Inferior parietal cortex (tissue), 1 donor: ENCODE data around the gene WIPF3.

Experiments used
- DNase-seq: peaks from one replicate; pipeline ENCODE4 v3.0.0-alpha.2; 2016; ENCODE audit errors: extremely low spot score

WIPF3 gene

DNA sequence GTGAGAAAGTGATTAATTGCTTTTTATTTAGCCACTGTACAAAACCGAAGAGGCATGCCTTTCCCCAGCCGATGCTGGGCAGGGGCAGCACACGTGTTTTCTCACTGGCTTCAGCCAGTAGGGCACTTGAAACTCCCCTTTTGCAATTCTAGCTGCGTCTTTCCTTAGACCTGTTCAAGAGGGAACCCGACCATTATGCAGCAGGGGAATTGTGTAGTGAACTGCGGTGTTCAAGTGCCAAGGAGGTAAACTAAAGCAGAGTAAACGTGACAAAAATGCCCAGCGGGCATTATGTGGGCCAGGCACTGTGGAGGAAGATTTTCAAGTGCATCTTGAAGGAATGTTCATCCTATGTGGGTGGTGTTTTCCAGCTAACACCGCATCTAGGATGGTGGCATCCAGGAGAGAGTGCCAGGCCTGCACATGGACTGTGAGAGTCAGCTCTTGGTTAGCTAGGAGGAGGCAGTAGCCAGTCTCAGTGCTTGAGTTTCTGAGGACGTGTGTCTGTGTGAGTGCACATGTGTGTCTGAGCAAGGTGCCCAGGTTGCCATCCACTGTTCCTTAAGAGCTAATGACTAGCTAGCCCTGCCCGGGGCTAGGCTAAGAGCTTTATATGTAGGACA is 3.3 kb downstream of the WIPF3 start:
- DNase-seq: peak; percentile 55

DNA sequence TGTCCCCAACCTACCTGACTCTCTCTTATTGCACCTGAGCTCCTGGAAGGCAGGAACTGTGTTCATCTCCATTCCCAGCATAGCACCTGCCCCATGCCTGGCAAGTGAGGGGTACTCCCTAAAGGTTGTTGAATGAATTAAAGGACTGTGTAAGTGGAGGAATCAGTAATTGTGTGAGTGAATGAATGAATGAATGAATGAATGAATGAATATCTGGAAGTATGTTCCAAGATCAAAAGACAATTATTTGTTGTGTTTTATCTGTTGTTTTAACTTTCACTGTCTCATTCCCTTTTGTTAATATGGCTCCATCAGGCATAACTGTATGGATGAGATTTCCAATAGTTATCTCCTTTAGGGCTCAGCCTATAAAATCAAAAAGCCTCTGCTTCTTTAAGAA is 4.0 kb downstream of the WIPF3 start:
- DNase-seq: no peak

DNA sequence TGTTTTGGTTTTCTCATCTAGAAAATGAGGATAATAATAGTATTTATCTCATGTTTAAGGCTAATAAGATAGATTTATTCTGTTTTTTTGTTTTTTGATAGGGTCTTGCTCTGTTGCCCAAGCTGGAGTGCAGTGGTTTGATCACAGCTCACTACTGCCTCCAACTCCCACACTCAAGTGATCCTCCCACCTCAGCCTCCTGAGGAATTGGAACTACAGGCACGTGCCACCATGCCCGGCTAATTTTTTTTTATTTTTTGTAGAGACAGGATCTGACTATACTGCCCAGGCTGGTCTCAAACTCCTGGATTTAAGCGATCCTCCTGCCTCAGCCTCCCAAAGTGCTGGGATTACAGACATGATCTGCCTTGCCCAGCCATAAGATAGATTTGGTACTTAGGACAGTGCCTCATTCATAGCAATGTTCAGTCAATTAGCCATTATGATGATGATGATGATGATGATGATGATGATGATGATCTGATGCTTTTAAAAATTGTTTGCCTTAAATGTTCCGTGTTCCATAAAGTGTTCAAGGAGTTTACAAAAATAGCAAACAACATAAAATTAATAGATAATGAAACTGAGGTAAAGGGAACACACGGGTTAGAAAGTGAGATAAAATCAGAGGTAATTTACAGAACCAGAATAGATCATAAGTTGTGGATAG is 4.6 kb downstream of the WIPF3 start:
- no peak for DNase-seq

DNA sequence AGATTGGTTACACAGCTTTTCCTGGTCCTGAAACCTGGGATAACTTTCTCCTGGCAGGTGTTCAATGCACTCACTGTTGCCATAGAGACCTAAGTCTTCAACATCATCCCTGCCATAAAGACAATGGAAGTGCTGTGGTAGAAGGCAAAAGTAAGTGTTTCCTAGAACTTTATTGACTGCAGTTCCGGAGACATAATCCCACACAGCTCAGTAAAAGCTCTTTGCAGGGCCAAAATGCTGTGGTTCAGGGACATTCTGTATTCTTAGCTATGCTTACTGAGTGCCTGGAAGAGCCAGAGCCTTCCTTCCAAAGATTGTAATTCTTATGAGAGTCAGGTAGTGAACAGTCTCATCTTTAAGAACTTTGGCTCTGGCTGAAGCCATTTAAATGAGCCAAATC is 5.3 kb downstream of the WIPF3 start:
- no peak for DNase-seq

DNA sequence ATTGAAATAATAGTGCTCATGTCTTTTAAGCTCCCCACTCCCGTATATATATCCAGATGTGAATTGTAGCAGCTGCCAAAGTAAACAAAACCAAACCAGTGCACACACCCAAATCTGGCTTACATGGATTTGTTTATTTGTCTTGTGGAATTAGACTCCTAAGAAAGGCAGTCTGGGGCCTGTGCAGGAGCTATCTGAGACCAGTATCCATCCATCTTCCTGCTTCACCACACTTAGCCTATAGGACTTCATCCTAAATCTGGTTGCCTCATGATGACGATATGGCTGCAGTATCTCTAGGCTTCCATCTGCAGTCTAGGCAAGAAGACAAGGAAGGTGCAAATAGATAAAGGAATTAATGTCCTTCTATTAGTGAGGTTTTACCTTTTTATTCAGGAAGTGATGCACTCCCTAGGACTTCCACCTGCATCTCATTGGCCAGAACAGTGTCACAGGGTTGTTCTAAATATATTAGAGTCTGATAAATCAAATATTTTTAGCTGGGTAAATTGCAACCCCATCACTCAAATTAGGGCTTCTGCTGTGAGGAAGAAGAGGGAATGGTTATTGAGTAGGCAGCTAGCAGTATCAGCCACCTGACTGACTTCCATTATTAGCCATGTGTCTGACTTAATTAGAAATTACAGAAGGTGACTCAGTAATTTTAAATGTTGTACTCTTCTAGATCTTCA is 6.0 kb downstream of the WIPF3 start:
- DNase-seq: no peak

DNA sequence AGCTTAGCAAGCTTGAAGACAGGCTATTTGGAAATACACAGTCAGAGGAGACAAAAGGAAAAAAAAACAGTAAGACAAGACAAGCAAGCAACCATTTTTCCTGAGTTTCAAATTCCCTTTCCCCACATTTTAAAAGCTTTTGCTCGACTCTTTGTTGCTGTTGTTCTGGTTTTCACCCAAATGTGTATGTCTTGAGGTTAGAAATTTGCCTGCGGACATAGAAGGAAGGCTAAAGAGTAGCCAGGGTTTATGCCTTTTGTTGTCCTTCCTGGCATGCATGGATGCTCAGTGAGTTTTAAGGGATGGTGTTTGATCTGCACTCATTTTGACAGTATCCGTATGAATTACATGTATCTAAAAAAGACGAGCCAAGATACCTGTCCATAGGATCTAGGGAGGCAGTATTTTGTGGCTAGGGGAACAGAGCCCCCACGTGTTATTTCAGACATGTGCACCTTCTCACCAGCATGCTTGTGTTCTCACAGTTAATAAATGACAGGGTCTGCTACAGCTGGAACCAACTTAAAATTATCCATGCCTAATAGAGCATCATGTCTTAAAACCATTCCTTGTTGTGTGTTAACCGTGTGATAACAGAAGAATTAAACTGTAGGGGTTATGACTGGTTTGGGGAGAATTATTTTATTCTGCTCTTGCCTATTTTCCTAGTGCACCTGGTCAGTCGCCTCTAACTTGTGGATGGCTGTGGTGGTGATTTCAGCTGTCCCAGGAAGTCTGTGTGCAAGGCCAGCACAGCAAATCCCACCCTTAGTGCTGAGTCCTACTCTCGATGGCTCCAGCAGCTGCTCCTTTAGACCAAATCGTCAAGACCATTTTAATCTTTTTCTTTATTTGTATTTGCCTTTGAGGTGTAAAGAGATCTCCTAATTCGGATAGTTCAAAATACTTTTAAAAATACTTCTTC is 9.1 kb downstream of the WIPF3 start:
- DNase-seq: no peak

DNA sequence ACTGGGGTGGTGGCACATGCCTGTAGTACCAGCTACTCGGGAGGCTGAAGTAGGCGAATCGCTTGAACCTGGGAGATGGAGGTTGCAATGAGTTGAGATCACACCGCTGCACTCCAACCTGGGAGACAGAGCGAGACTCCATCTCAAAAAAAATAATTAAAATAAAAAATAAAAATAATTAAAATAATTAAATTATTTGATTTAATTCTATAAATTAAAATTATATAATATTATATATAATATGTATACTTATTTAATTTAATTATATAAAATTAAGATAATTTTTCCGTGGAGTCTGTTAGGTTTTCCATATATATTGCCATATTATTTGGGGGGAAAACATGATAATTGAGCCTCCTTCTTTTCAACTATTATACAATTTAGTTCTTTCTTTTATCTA is 12.0 kb downstream of the WIPF3 start:
- no peak for DNase-seq

DNA sequence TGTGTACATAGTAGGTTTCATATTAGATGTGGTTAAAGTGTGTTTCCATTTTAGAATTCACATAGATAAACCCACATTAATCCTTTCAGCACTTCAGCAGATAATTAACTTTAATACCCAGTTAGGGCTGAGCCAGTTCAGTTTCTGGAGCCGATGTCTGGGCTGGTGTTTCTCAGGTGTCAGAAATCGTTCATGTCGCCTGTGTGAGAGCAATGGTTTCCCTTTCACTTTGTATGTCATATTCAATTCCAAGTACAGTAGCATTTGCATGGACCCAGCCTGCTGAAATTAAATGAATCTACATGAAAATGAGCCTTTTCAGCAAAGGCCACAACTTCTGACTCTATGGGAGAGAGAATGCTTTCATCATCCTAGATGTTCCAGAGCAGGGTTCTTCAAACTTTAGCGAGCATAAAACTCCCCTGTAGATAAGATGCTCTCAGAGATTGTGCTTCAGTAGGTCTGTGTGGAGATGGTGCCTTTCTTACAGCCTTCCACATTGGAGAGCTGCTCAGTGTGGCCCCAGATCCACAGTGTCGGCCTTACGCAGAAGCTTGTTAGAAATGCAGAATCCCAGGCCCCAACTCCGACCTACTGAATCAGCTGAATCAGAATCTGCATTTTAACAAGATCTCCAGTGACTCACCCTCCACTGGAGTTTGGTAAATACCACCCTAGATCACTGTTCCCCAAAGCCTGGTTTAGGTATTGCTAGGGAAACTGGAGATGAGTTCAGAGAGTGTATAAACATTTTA is 19.6 kb downstream of the WIPF3 start:
- no peak for DNase-seq

DNA sequence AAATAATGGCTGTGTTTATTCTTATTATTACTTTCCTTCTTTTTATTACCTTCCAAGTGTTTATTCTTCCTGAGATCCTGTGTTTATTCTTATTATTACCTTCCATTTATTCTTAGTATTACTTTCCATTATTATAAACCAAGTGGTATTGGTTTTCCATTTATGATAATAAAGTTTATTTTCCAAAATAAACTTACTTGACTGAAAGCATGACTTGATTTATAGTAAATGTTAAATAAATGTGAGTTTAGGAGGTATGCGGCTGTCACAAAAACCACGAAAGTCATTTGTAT is 20.2 kb downstream of the WIPF3 start:
- DNase-seq: no peak

DNA sequence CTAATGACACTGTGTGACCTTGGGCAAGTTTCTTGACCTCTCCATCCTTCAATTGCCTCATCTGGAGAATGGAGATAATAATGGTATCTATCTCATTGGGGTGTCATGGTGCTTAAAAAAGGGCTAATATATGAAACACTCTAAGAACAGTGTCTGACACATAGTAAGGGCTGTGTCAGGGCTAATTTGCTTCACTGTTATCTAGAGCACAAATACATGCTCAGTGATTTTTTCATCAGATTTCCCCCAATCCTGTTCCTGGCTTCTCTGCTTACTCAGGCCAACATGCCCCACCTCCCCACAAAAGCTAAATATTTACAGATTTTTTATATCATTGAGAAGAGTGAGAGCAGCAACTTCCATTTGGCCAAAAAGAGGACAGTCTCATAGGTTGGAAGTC is 20.6 kb downstream of the WIPF3 start:
- DNase-seq: no peak

DNA sequence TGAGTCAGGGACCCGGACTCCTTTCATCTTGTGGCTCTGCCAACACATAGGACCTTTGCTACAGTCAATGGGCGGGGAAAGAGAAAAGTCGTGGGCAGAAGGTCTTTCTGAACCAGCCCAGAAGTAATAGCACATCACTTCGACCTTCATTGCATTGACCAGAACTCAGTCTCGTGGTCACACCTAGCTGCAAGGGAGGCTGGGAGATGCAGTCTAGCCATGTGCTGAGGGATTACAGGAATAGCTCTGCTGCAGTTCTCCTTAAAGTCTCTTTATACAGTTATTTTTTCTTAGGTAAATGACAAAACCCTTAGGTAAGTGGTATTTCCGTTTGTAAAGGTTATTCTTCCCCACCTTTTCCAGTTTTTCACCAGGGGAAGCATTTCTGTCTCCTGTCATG is 25.4 kb downstream of the WIPF3 start:
- DNase-seq: no peak

DNA sequence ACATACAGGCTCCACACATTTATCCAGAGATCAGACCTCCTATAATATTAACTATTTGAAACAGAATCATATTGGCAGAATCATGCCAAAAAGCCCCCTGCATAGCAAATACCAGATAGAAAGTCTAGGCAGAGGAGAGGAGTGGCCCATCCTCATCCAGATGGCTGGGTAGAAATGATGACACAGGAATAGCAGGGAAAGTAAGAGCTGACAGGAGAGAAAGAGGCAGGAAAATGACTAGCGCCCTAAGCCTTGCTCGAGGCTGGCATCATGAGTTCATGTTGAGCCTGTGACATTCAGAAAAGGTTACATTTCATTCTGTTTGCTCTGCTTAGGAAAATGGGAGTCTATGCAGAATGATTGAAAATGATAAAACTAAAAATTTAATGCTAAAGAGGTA is 27.6 kb downstream of the WIPF3 start:
- DNase-seq: no peak

DNA sequence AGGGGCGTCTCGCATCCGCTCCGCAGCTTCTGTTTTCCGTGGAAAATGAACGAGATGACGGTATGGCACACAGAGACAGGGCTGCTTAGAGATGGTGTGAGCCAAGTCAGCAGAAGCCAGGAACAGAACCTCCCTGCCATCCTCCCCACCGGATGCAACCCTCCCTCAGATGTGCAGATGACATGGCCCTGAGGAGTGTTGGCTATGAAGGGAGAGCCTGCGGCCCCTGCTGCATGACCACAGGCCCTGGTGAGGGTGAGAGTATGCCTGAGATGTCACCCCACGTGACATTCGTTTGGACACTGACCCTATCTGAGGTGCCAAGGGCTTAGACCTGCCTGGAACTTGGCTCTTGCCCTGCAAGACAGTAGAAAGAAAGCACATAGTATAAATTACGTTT is 29.4 kb downstream of the WIPF3 start:
- DNase-seq: no peak

DNA sequence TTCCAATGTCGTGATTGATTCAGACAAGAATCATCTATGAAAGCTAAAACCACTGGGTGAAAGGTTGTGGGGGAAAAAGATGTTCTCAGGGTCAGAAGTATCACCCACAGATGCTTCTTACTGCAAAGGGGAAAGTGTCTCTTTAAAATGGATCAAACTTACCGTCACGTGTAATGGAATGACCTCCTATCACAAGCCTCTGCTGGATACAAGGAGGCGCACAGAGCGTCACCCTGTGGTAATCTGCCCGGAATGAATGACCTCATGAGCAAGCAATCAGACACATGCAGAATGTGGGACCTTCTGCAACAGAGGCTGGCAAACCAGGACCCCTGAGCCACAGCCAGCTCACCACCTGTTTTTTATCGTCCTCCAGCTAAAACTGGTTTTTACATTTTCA is 33.0 kb downstream of the WIPF3 start:
- no peak for DNase-seq

DNA sequence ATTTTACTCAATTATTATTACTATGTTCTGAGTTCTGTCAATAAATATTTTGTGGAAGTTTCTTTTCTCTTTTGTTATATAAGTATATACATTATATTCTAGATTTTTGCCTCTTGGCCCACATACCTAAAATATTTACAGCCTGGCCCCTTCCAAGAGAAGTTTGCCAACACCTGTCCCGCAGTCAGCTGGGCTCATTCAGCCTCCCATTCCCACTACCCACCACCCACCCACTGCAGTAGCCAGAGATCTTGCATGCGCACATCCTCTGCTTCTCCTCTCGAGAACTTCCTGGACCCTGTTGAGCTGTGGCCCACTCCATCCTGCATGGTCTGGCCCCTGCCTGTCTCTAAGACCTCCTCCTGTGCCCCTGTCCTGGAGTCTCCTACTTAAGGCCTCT is 33.6 kb downstream of the WIPF3 start:
- DNase-seq: no peak

DNA sequence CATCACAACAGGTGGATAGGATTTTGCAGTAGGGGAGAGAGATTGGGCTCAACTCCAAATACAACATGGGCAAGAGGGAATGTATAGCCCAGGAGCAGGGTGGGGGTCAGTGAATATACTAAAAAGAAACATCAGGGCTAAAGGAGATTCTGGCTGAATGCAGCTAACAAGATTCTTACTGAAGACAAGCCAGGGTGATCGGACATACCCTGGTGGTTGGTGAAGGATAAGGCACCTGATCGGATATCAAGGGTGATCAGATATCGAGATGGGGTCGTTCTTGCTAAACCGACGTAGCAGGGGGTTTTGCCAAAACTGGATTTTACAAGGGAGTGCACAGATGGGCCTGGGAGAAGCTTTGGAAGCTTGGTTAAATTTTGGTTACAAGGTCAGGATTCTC is 34.4 kb downstream of the WIPF3 start:
- no peak for DNase-seq

DNA sequence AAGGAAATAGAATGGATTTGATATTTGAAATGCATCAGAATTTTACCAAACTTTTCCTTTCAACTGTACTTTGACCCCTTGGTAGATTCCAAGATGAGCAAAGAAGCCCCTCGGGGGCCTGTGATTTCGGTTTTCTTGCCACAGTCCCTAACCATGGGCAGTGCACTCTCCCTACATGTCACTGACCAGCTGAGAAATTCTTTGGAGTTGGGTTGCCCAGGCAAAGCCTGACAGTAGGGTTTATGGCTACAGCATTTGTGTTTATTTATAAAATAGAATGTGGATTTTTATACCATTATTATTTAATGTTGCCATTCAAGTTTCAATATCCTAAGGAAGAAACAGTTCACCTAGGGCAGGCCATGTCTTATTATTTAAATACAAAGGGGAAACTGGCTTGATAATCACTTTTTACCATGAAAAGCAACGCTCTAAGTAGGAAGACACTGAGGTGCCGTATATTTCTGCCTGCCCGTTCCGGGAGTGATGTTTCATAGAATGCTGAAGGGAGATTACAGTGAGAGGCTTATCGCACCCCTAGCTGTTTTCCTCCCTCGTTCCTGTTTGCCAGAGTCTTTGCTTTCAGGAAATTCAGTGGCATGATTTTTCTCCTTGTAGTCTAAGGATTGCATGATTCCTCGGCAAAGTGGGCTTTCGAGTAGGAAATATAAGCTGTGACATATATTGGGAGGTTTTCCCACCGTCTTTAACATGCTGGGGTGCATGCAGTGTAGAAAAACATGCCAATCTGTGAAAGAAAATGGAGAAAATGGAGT is 35.8 kb downstream of the WIPF3 start:
- no peak for DNase-seq

DNA sequence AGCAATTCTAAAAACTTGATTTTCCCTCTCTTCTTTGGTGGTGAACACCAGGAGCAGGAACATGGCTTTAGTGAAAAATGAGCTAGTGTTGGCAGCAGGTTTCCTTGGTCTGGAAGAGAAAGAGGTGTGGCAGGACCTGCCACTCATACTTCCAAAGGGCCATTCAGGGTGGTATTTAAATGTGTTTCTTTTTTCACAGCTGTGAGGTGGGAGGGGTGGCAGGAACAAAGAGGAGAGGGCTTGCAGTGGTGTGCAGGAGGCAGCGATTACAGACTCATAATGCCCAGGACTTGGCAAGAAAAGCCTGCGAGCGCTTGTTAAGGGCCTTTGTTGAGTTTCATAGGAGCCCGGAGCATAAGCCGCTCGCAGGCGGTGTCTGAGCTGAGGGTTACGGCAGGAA is 36.8 kb downstream of the WIPF3 start:
- no peak for DNase-seq

DNA sequence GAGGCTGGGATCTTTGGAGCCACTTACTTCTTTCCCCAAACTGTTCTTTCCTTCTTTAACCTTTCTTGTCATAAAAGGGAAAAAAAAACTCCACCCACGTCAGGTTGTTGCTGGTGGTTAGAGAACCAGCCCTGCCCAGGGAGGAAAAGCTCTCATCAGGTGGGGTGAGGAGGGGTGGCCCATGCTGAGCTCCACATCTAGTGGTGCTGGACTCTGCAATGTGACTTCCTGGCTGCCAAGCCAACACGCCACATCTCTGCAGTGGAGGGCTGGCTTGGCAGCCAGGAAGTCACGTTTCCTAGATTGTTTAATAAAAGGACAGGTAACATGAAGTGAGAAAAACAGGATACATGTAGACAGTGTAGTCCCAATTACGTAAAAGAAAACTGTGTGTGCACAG is 37.4 kb downstream of the WIPF3 start:
- no peak for DNase-seq

DNA sequence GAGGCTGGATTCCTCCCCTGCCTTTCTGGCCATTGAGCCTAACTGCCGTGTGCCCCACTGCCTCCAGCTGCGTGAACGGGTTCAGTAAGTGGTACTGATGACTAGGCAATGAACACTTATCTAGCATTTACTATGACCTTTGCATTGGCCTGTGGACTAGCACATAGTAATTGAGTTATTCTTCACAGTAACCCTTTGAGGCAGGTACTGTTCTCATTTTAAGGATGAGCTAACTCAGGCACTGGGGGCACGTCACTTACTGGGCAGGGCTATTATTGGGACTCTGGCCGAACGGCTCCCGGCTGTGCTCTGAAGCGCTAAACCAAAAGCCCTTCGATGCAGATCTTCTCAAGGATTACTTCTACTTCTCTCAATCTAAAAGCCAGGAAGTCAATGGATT is 38.3 kb downstream of the WIPF3 start:
- no peak for DNase-seq

DNA sequence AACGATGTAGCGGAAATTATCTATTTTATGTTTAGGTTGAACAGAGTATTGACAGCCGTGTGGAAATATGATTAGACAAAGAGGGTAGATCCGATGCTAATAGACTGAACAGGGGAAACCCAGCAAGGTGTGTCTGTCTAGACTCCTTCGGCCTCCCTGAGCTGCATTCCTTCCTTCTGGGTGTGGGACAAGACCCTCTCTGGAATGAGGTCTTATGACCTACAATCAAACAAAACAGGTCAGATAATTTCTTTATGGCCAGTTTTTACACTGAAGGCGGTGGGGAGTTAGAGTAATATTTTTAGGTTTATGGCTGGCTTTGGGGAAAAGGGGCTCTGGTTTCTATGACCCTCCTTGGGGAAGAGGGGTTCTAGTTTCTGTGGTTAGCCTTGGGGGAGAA is 41.2 kb downstream of the WIPF3 start:
- DNase-seq: no peak
